Epithelial cell of esophagus (primary cell): ENCODE results near the gene ZNF280A.
"Not testable (repeated sequence)": the region's sequence is repeated elsewhere in the genome, so short reads cannot be mapped to it uniquely, and the experiment has no call there.

Experiments used
- DNase-seq: peaks from one replicate; pipeline ENCODE4 v3.0.0; 2010; ENCODE audit warnings: low read depth
- H3K4me3 ChIP-seq: 2 replicates; pipeline ENCODE4 v1.5.1; 2011; ENCODE audit warnings: mild to moderate bottlenecking, low read length, control low read depth
- TF ChIP-seq, protein P1 (sequence below): IDR thresholded peaks from 2 replicates; pipeline ENCODE4 v1.5.1; 2011; ENCODE audit warnings: low read depth, mild to moderate bottlenecking, low read length, control low read depth, inconsistent platforms; ENCODE audit not compliant: insufficient read depth; ENCODE audit errors: missing control alignments

The ZNF280A gene

GRCh38 chr22:22538226-22538989 is 18.3 kb upstream of the ZNF280A start:
- TF ChIP-seq, protein P1, sequence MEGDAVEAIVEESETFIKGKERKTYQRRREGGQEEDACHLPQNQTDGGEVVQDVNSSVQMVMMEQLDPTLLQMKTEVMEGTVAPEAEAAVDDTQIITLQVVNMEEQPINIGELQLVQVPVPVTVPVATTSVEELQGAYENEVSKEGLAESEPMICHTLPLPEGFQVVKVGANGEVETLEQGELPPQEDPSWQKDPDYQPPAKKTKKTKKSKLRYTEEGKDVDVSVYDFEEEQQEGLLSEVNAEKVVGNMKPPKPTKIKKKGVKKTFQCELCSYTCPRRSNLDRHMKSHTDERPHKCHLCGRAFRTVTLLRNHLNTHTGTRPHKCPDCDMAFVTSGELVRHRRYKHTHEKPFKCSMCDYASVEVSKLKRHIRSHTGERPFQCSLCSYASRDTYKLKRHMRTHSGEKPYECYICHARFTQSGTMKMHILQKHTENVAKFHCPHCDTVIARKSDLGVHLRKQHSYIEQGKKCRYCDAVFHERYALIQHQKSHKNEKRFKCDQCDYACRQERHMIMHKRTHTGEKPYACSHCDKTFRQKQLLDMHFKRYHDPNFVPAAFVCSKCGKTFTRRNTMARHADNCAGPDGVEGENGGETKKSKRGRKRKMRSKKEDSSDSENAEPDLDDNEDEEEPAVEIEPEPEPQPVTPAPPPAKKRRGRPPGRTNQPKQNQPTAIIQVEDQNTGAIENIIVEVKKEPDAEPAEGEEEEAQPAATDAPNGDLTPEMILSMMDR: no peak
- no peak overlapping the region for H3K4me3 ChIP-seq
- no peak for DNase-seq

GRCh38 chr22:22536916-22537315 is 16.8 kb upstream of the ZNF280A start:
- TF ChIP-seq, protein P1: no peak

GRCh38 chr22:22536515-22536914 is 16.4 kb upstream of the ZNF280A start:
- DNase-seq: no peak
- TF ChIP-seq, protein P1: no peak
- H3K4me3 ChIP-seq: no peak overlapping the region

More at GRCh38 chr22:22536916-22537315, 16.8 kb upstream of the ZNF280A start:
- H3K4me3 ChIP-seq: no peak overlapping the region
- DNase-seq: no peak

DNA sequence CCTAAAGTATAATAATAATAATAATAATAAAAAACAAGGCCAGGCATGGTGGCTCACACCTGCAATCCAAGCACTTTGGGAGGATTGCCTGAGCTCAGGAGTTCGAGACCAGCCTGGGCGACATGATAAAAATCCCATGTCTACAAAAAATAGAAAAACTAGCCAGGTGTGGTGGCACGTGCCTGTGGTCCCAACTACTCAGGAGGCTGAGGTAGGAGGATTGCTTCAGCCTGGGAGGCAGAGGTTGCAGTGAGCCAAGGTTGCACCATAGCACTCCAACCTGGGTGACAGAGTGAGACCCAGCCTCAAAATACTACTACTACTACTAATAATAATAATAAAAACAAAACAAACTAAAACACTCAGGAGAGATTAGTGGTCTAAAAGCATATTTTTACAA is 15.6 kb upstream of the ZNF280A start:
- DNase-seq: no peak
- TF ChIP-seq, protein P1: no peak
- no peak overlapping the region for H3K4me3 ChIP-seq

DNA sequence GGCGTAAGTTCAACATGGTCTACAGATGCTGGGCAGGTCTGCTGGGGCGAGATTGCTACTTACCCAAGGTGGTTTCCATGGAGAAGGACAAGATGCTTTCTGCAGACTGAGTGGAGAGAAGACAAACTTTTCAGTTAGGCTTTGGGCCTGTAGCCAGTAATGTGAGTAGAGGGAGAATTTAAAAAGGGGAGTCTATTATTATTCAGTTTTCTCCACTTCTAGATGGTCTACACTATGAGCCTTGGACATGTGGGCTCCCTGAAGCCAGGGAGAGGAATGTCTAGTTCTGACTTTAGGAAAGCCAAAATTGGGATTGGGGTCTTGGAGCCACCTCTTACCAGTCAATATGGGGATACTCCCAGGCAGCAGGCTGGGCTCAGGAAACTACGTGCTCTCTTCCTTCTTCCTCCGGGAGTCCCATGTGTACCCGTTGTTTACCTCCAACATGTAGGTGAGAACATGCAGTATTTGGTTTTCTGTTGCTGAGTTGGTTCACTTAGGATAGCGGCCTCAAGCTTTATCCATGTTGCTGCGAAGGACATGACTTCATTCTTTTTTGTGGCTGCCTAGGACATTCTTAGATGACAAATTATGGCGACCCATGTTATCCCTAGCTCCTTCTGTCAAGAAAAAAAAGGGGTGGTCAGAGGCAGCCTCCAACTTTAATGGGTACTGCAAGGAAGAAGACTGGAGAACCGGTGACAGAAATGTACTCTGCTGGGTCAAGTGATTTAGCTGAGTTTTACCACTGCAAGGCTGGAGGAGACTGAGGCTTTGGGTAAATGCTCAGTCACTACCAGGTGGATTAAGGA is 14.7 kb upstream of the ZNF280A start:
- DNase-seq: no peak
- TF ChIP-seq, protein P1: no peak
- H3K4me3 ChIP-seq: no peak overlapping the region

DNA sequence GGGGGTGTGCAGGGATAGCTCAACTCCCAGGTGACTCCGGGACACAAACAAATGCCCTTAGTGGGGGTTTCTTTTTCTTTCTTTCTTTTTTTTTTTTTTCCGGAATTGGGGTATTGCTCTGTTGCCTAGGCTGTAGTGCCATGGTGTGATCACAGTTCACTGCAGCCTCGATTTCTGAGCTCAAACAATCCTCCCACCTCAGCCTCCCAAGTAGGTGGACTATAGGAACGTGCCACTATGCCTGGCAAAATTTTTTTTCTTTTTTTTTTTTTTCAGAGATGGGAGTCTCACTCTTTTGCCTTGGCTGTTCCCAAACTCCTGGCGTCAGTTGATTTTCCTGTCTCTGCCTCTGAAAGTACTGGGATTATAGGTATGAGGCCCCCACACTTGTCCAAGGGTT is 13.8 kb upstream of the ZNF280A start:
- no peak overlapping the region for H3K4me3 ChIP-seq
- TF ChIP-seq, protein P1: no peak
- DNase-seq: no peak

DNA sequence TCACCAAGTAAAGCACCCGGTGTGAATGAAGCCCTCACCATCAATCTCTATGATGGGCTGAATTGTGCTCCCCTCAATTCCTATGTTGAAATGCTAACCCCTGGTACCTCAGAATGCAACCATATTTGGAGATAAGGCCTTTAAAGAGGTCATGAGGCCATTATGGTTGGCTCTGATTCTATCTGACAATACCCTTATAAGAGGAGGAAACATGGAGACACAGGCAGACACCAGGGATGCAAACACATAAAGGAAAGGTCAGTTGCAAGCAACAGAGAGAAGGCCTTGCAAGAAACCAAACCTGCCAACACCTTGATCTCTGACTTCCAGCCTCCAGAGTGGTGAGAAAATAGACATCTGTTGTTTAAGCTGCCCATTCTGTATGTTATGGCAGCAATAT is 13.3 kb upstream of the ZNF280A start:
- no peak overlapping the region for H3K4me3 ChIP-seq
- no peak for DNase-seq
- TF ChIP-seq, protein P1: no peak

GRCh38 chr22:22532547-22533071 is 12.5 kb upstream of the ZNF280A start:
- not testable (repeated sequence) for H3K4me3 ChIP-seq, DNase-seq
